ENCODE results near the gene CACNA1C. TPM values are rescaled to one million over a fixed set of nuclear protein-coding genes. Genes with fewer than 3 reads are reported as not detected.

CACNA1C gene
- total RNA-seq, 2 donors from 2014 or later, result 8.1 to 18.2 TPM

DNA sequence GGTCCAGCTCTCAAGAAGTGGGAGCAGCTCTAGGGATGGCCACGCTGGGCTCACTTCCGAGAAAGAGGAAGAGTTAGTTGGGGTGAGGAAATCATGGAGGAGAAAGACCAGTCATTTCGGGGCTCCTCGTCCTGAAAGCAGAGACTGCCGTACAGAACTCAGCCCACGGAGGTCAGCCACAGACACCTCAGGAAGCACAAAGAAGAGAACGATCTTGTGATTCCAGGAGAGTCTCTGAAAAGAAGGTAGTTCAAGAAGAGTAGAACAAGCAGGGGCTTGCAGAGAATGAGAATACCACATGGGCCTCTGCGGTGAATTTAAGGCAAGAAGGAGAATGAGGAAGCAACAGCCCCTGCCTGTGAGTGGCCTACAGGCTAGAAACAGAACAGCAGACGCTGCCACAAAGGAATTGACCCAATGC is 311.9 kb downstream of the CACNA1C start:
- intact Hi-C loops (cut with DNase I), result no loop called here
- 58% methylated on average over 9 of the region's 9 CpGs for WGBS
- H3K27me3 ChIP-seq (replicated peaks; ENCODE audit: insufficient read depth), result no peaks in the 10 kb centered on the region
- no peak overlapping the region for H3K4me3 ChIP-seq
- DNase-seq (ENCODE audit: low spot score), result no peak
- H3K27ac ChIP-seq, result no peak overlapping the region
- no peaks in the 10 kb centered on the region for H3K36me3 ChIP-seq
- no peak for TF ChIP-seq POLR2A (IDR thresholded peaks at IDR 0.05)
- TF ChIP-seq, protein P1, sequence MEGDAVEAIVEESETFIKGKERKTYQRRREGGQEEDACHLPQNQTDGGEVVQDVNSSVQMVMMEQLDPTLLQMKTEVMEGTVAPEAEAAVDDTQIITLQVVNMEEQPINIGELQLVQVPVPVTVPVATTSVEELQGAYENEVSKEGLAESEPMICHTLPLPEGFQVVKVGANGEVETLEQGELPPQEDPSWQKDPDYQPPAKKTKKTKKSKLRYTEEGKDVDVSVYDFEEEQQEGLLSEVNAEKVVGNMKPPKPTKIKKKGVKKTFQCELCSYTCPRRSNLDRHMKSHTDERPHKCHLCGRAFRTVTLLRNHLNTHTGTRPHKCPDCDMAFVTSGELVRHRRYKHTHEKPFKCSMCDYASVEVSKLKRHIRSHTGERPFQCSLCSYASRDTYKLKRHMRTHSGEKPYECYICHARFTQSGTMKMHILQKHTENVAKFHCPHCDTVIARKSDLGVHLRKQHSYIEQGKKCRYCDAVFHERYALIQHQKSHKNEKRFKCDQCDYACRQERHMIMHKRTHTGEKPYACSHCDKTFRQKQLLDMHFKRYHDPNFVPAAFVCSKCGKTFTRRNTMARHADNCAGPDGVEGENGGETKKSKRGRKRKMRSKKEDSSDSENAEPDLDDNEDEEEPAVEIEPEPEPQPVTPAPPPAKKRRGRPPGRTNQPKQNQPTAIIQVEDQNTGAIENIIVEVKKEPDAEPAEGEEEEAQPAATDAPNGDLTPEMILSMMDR (IDR thresholded peaks at IDR 0.05), result peak in 1 of 4 experiments; percentile 42
- no peaks in the 10 kb centered on the region for H3K9me3 ChIP-seq
- H3K4me1 ChIP-seq (replicated peaks), result no peaks in the 10 kb centered on the region

DNA sequence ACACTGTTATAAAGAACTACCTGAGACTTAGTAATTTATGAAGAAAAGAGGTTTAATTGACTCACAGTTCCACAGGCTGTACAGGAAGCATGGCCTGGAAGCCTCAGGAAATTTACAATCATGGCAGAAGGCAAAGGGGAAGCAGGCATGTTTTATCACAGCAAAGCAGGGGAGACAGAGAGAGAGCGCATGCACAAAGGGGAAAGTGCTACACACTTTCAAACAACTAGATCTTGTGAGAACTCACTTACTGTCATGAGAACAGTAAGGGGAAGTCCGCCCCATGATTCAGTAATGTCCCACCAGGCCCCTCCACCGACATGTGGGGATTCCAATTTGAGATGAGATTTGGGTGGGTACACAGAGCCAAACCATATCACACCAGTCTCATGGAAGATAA is 313.9 kb downstream of the CACNA1C start:
- no peaks in the 10 kb centered on the region for H3K36me3 ChIP-seq

DNA sequence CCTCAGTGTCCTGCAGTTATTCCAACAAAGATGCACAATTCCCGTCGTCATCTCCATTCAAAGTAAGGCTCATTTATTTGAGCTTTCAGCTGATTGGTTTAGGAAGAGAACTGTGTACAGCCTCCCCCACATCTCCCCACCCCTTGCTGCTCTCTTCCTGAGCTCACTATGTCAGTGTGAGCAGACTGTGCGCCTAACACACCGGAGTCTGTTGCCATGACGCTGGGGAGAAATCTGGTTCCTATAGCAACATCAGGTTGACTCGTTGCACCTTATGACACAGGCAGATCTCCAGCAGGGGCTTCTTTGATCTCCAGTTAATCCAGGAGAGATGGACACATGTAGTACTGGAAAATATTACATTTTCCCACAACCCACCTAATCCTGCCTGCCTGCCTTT is 319.4 kb downstream of the CACNA1C start:
- no peak overlapping the region for H3K27ac ChIP-seq
- no peak overlapping the region for H3K4me3 ChIP-seq
- intact Hi-C loops (cut with DNase I), result no loop called here
- no peaks in the 10 kb centered on the region for H3K4me1 ChIP-seq (replicated peaks)
- no peaks in the 10 kb centered on the region for H3K27me3 ChIP-seq (replicated peaks; ENCODE audit: insufficient read depth)
- TF ChIP-seq, protein P1 (IDR thresholded peaks at IDR 0.05), result no peak
- TF ChIP-seq POLR2A (IDR thresholded peaks at IDR 0.05) (no peak), POLR2AphosphoS5 (IDR thresholded peaks at IDR 0.05) (no peak)
- DNase-seq (ENCODE audit: low spot score), result no peak
- 83% methylated on average over 6 of the region's 6 CpGs for WGBS
- H3K9me3 ChIP-seq, result no peaks in the 10 kb centered on the region
- H3K36me3 ChIP-seq, result no peaks in the 10 kb centered on the region

More for the DNA sequence above, 313.9 kb downstream of the CACNA1C start:
- TF ChIP-seq, protein P1 (IDR thresholded peaks at IDR 0.05), result no peak
- TF ChIP-seq POLR2A (IDR thresholded peaks at IDR 0.05) (no peak), POLR2AphosphoS5 (IDR thresholded peaks at IDR 0.05) (no peak)
- no peak for DNase-seq (ENCODE audit: low spot score)
- Histone ChIP-seq H3K4me1 (replicated peaks) (no peaks in the 10 kb centered on the region), H3K27me3 (replicated peaks; ENCODE audit: insufficient read depth) (no peaks in the 10 kb centered on the region), H3K9me3 (no peaks in the 10 kb centered on the region), H3K27ac (no peak overlapping the region), H3K4me3 (no peak overlapping the region)
- intact Hi-C loops (cut with DNase I), result no loop called here
- 82% methylated on average over 3 of the region's 3 CpGs for WGBS

DNA sequence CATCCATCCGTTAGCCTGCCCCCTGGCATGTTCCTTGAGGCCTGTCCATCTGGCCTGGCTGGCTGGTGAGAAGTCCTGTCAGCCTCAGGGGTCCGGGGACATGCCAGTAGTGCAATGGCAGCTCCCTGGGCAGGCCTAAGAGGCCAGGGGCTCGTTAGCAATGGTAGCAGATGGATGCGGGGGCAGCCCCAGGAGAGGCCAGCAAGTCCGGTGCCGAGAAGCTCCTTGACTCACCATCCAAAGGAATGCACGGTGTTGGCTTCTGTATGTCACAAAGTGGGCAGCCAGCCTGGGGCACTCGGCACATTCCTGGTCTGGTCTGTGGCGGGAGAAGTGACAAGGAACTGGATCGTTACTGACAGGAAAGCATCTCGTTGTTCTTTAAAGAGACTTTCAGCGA is 319.9 kb downstream of the CACNA1C start:
- Histone ChIP-seq H3K4me1 (replicated peaks) (no peaks in the 10 kb centered on the region), H3K9me3 (no peaks in the 10 kb centered on the region), H3K36me3 (no peaks in the 10 kb centered on the region), H3K4me3 (no peak overlapping the region), H3K27ac (no peak overlapping the region), H3K27me3 (replicated peaks; ENCODE audit: insufficient read depth) (no peaks in the 10 kb centered on the region)
- TF ChIP-seq POLR2AphosphoS5 (IDR thresholded peaks at IDR 0.05), result no peak
- TF ChIP-seq, protein P1 (IDR thresholded peaks at IDR 0.05), result no peak
- TF ChIP-seq POLR2A (IDR thresholded peaks at IDR 0.05), result no peak
- intact Hi-C loops (cut with DNase I), result no loop called here
- 84% methylated on average over 12 of the region's 12 CpGs for WGBS
- DNase-seq (ENCODE audit: low spot score), result no peak

DNA sequence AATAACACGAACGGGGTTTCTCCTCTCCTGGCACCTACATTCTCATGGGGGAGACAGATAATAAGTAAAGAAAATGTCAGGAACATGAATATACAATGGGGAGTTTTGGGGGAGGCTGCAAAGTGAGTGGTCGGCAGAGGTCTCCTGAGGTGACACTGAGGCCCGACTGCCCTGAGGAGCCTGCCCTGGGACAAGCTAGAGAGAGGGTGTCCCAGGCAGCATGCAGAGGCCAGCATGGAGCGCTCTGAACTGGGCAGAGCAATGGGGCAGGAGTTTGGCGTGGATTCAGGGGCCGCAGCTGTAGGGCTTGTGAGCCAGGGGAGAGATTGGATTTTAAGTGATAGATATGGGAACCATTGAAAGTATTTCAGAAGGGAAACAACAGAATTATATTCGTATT is 320.5 kb downstream of the CACNA1C start:
- Histone ChIP-seq H3K4me1 (replicated peaks) (no peaks in the 10 kb centered on the region), H3K4me3 (no peak overlapping the region), H3K27me3 (replicated peaks; ENCODE audit: insufficient read depth) (no peaks in the 10 kb centered on the region), H3K27ac (no peak overlapping the region), H3K36me3 (no peaks in the 10 kb centered on the region), H3K9me3 (no peaks in the 10 kb centered on the region)
- 91% methylated on average over 8 of the region's 8 CpGs for WGBS
- TF ChIP-seq, protein P1 (IDR thresholded peaks at IDR 0.05), result no peak
- TF ChIP-seq POLR2A (IDR thresholded peaks at IDR 0.05) (no peak), POLR2AphosphoS5 (IDR thresholded peaks at IDR 0.05) (no peak)
- DNase-seq (ENCODE audit: low spot score), result no peak
- intact Hi-C loops (cut with DNase I), result no loop called here
